ENCODE results near the gene PTPRO.

- no peak for TF ChIP-seq POLR2A (IDR thresholded peaks at IDR 0.05; ENCODE audit: low read depth, low read length)
- TF ChIP-seq MAX (IDR thresholded peaks at IDR 0.05; ENCODE audit: low read depth, low read length), result no peak
- no peak for TF ChIP-seq EGR1 (IDR thresholded peaks at IDR 0.05; ENCODE audit: borderline replicate concordance in 1 of 2, low read depth in 2 of 2, low read length in 2 of 2)
- no peak for TF ChIP-seq FOXM1 (IDR thresholded peaks at IDR 0.05; ENCODE audit: low read depth, low read length)
- no peak for TF ChIP-seq KAT2A (conservative IDR thresholded peaks at IDR 0.05; ENCODE audit: control insufficient read depth, low read depth, low read length)
- no peak for TF ChIP-seq CHD2 (IDR thresholded peaks at IDR 0.05; ENCODE audit: borderline replicate concordance, low read depth, low read length)
- no peak for TF ChIP-seq CTCF (IDR thresholded peaks at IDR 0.05 in 2 of 3, conservative IDR thresholded peaks at IDR 0.05 in 1 of 3; ENCODE audit: control insufficient read depth in 2 of 3, extremely low read depth in 1 of 3, insufficient read depth in 1 of 3, low read depth in 3 of 3, low read length in 3 of 3)
- no peak for TF ChIP-seq RBBP5 (conservative IDR thresholded peaks at IDR 0.05)
These were observed 212.0 kb downstream of the PTPRO start for GRCh38 chr12:15534322-15534721.

Measured in GM12878 (cell line).